ENCODE results near the gene EXOG. TPM values are rescaled to one million over a fixed set of nuclear protein-coding genes. Genes with fewer than 3 reads are reported as not detected.

EXOG gene
- total RNA-seq, 1 experiment from 2014 or later = 12.5 TPM

- TF ChIP-seq POLR2AphosphoS5 (IDR thresholded peaks at IDR 0.05; ENCODE audit: low read depth, low read length) = no peak
- TF ChIP-seq SIN3A (IDR thresholded peaks at IDR 0.05; ENCODE audit: borderline replicate concordance, insufficient read depth, low read depth, low read length) = no peak
- TF ChIP-seq TCF7L2 (IDR thresholded peaks at IDR 0.05; ENCODE audit: low read depth, low read length) = no peak
- TF ChIP-seq, protein P1, sequence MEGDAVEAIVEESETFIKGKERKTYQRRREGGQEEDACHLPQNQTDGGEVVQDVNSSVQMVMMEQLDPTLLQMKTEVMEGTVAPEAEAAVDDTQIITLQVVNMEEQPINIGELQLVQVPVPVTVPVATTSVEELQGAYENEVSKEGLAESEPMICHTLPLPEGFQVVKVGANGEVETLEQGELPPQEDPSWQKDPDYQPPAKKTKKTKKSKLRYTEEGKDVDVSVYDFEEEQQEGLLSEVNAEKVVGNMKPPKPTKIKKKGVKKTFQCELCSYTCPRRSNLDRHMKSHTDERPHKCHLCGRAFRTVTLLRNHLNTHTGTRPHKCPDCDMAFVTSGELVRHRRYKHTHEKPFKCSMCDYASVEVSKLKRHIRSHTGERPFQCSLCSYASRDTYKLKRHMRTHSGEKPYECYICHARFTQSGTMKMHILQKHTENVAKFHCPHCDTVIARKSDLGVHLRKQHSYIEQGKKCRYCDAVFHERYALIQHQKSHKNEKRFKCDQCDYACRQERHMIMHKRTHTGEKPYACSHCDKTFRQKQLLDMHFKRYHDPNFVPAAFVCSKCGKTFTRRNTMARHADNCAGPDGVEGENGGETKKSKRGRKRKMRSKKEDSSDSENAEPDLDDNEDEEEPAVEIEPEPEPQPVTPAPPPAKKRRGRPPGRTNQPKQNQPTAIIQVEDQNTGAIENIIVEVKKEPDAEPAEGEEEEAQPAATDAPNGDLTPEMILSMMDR (IDR thresholded peaks at IDR 0.05) = no peak
- TF ChIP-seq, protein P2, sequence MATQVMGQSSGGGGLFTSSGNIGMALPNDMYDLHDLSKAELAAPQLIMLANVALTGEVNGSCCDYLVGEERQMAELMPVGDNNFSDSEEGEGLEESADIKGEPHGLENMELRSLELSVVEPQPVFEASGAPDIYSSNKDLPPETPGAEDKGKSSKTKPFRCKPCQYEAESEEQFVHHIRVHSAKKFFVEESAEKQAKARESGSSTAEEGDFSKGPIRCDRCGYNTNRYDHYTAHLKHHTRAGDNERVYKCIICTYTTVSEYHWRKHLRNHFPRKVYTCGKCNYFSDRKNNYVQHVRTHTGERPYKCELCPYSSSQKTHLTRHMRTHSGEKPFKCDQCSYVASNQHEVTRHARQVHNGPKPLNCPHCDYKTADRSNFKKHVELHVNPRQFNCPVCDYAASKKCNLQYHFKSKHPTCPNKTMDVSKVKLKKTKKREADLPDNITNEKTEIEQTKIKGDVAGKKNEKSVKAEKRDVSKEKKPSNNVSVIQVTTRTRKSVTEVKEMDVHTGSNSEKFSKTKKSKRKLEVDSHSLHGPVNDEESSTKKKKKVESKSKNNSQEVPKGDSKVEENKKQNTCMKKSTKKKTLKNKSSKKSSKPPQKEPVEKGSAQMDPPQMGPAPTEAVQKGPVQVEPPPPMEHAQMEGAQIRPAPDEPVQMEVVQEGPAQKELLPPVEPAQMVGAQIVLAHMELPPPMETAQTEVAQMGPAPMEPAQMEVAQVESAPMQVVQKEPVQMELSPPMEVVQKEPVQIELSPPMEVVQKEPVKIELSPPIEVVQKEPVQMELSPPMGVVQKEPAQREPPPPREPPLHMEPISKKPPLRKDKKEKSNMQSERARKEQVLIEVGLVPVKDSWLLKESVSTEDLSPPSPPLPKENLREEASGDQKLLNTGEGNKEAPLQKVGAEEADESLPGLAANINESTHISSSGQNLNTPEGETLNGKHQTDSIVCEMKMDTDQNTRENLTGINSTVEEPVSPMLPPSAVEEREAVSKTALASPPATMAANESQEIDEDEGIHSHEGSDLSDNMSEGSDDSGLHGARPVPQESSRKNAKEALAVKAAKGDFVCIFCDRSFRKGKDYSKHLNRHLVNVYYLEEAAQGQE (IDR thresholded peaks at IDR 0.05; ENCODE audit: insufficient read depth in 1 of 2, low read depth in 2 of 2, low read length in 1 of 2) = no peak
- Histone ChIP-seq H3K27me3 (ENCODE audit: control insufficient read depth, insufficient read depth, low read length) (no peaks in the 10 kb centered on the region), H3K36me3 (ENCODE audit: control insufficient read depth, insufficient read depth, low read length) (no peaks in the 10 kb centered on the region), H3K27ac (ENCODE audit: low read length) (no peak overlapping the region), H3K4me1 (ENCODE audit: control insufficient read depth, insufficient read depth, low read length) (no peaks in the 10 kb centered on the region), H3K9me3 (ENCODE audit: control insufficient read depth, insufficient read depth, low read depth, low read length) (no peaks in the 10 kb centered on the region), H3K4me3 (ENCODE audit: low read depth in 2 of 2, low read length in 2 of 2) (no peak overlapping the region)
- ChIA-PET CTCF (interaction anchor here (0.6 kb wide), 1 partner anchor 22 kb away, joined by 9 read pairs; no protein-coding TSS in a partner anchor), POLR2A (no interaction called here)
- DNase-seq (ENCODE audit: low read depth, low spot score) (no peak), ATAC-seq (no peak)
- in situ Hi-C loops (cut with HindIII; ENCODE audit: low pct_unique_long_range_greater_than_20kb, low sequenced_read_pairs) (no loop called here), intact Hi-C loops (cut with micrococcal nuclease; ENCODE audit: unreplicated experiment) (no loop called here)
- no TSS peak for BruUV-seq (replicated peaks)
Observed at GRCh38 chr3:38474928-38475605, 21.1 kb upstream of the EXOG start.

GRCh38 chr3:38475716-38476115 lies 20.4 kb upstream of the EXOG start:
- Histone ChIP-seq H3K27me3 (ENCODE audit: control insufficient read depth, insufficient read depth, low read length) (no peaks in the 10 kb centered on the region), H3K9me3 (ENCODE audit: control insufficient read depth, insufficient read depth, low read depth, low read length) (no peaks in the 10 kb centered on the region), H3K27ac (ENCODE audit: low read length) (no peak overlapping the region), H3K4me3 (ENCODE audit: low read depth in 2 of 2, low read length in 2 of 2) (no peak overlapping the region), H3K36me3 (ENCODE audit: control insufficient read depth, insufficient read depth, low read length) (no peaks in the 10 kb centered on the region), H3K4me1 (ENCODE audit: control insufficient read depth, insufficient read depth, low read length) (no peaks in the 10 kb centered on the region)
- in situ Hi-C loops (cut with HindIII; ENCODE audit: low pct_unique_long_range_greater_than_20kb, low sequenced_read_pairs) = no loop called here
- CTCF ChIA-PET = no interaction called here
- ATAC-seq (no peak), DNase-seq (ENCODE audit: low read depth, low spot score) (no peak)
- no TSS peak for BruUV-seq (replicated peaks)
- POLR2A ChIA-PET = no interaction called here
- intact Hi-C loops (cut with micrococcal nuclease; ENCODE audit: unreplicated experiment) = no loop called here
- TF ChIP-seq, protein P1 (IDR thresholded peaks at IDR 0.05) = no peak
- TF ChIP-seq, protein P2 (IDR thresholded peaks at IDR 0.05; ENCODE audit: insufficient read depth in 1 of 2, low read depth in 2 of 2, low read length in 1 of 2) = no peak
- TF ChIP-seq POLR2AphosphoS5 (IDR thresholded peaks at IDR 0.05; ENCODE audit: low read depth, low read length) (no peak), SIN3A (IDR thresholded peaks at IDR 0.05; ENCODE audit: borderline replicate concordance, insufficient read depth, low read depth, low read length) (no peak), TCF7L2 (IDR thresholded peaks at IDR 0.05; ENCODE audit: low read depth, low read length) (no peak)
